Sigmoid colon (tissue), 4 donors: ENCODE data around the gene TOGARAM2.

Experiments
- CTCF ChIP-seq, 4 experiments: fragments of 450-650 bp in 3 of 4; fragments of 200-600 bp in 1 of 4; IDR thresholded peaks; one replicate each; pipeline ENCODE4 v1.5.1; 2016 to 2019; ENCODE audit warnings: antibody characterized with exemption in 4 of 4, mild to moderate bottlenecking in 3 of 4, moderate library complexity in 2 of 4
- POLR2AphosphoS5 ChIP-seq, 4 donors: sonication (generic); formaldehyde crosslinking; IDR thresholded peaks; one replicate each; pipeline ENCODE4 v1.6.1; 2017; ENCODE audit warnings: antibody characterized with exemption in 4 of 4

GRCh38 chr2:29079887-29080286, 98.8 kb downstream of the TOGARAM2 start:
- TF ChIP-seq CTCF (IDR thresholded peaks at IDR 0.05) (no peak), POLR2AphosphoS5 (IDR thresholded peaks at IDR 0.05) (no peak)
